ENCODE measurements around the gene SLC6A9. TPM values are rescaled to one million over a fixed set of nuclear protein-coding genes. Genes with fewer than 3 reads are reported as not detected.
A peak's percentile ranks its signal among the peaks of the same experiment; 100 is the strongest.

The SLC6A9 gene
- total and polyA plus RNA-seq, 8 donors, result 1.9 to 23.4 (median 4.4) TPM

DNA sequence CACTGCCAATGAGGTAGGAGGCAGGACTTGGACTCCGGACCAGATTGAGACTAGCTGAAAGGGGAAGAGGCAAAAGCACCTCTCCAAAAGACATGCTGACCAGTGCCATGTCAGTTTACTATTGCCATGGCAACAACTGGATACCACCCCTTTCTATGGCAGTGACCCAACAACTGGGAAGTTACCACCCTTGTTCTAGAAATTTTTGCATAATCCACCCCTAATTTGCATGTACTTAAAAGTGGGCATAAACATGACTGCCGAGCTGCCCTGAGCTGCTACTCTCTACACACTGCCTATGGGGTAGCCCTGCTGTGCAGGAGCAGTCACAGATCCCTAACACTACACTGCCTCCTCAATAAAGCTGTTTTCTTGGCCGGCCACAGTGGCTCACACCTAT is 19.0 kb upstream of the SLC6A9 start:
- FAIRE-seq (no peak), DNase-seq (no peak), ATAC-seq (no peak)
- TF ChIP-seq CTCF (IDR thresholded peaks at IDR 0.05), result no peak
- intact Hi-C loops (cut with DNase I), result no loop called here
- no peak overlapping the region for H3K4me3 ChIP-seq
- H3K27ac ChIP-seq, result no peak overlapping the region
- no peaks in the 10 kb centered on the region for H3K4me1 ChIP-seq
- H3K36me3 ChIP-seq, result no peaks in the 10 kb centered on the region
- H3K9me3 ChIP-seq, result no peaks in the 10 kb centered on the region
- WGBS, 2 donors, result 54 to 62% methylated on average over 3 of the region's 3 CpGs
- no peaks in the 10 kb centered on the region for H3K27me3 ChIP-seq

- H3K9me3 ChIP-seq, result no peaks in the 10 kb centered on the region
- H3K4me1 ChIP-seq, result no peaks in the 10 kb centered on the region
- no peak for ATAC-seq
- WGBS, 2 donors, result 48 to 76% methylated on average over 2 of the region's 2 CpGs
- no peaks in the 10 kb centered on the region for H3K36me3 ChIP-seq
- no peak for TF ChIP-seq CTCF (IDR thresholded peaks at IDR 0.05)
- H3K4me3 ChIP-seq, result no peak overlapping the region
- H3K27ac ChIP-seq, result no peak overlapping the region
- intact Hi-C loops (cut with DNase I), result no loop called here
- H3K27me3 ChIP-seq, result no peaks in the 10 kb centered on the region
- DNase-seq, result no peak
- FAIRE-seq, result no peak
These were observed 18.6 kb upstream of the SLC6A9 start for GRCh38 chr1:44049839-44050238.

GRCh38 chr1:44048532-44049215 is 17.4 kb upstream of the SLC6A9 start:
- Histone ChIP-seq H3K4me3 (no peak overlapping the region), H3K36me3 (no peaks in the 10 kb centered on the region), H3K27me3 (no peaks in the 10 kb centered on the region), H3K9me3 (no peaks in the 10 kb centered on the region), H3K4me1 (no peaks in the 10 kb centered on the region), H3K27ac (peak overlapping the region in 3 of 4 donors; percentile 10 to 59 (median 47))
- DNase-seq, result no peak
- intact Hi-C loops (cut with DNase I), result no loop called here
- ATAC-seq, result no peak
- WGBS, 2 donors, result 35 to 36% methylated on average over 3 of the region's 3 CpGs
- no peak for FAIRE-seq
- TF ChIP-seq CTCF (IDR thresholded peaks at IDR 0.05), result no peak

DNA sequence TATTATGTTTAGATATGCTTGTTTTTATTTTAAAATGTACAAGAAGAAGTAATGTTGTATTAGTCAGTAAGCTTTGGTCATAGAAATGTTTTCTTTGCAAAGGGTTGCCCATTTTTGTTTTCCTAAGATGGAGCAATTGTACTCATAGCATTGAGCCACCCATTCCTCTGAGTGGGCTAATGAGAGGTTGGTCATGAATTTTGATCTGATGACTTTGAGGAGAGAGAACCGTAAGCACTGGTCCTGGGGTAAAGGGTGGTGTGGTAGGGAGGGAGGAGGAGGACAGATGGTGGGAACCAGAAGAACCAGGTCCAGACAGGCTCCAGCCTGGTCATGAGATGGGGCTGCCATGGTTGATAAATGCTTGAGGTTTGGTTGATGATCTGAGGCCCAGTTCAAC is 15.9 kb upstream of the SLC6A9 start:
- intact Hi-C loops (cut with DNase I), result no loop called here

More for the DNA sequence above, 15.9 kb upstream of the SLC6A9 start:
- FAIRE-seq (no peak), DNase-seq (no peak), ATAC-seq (no peak)
- 42 to 67% methylated on average over 1 of the region's 1 CpG for WGBS, 2 donors
- Histone ChIP-seq H3K4me3 (no peak overlapping the region), H3K36me3 (no peaks in the 10 kb centered on the region), H3K27ac (peak overlapping the region in 1 of 4 donors; percentile 47), H3K4me1 (no peaks in the 10 kb centered on the region), H3K9me3 (no peaks in the 10 kb centered on the region), H3K27me3 (no peaks in the 10 kb centered on the region)
- no peak for TF ChIP-seq CTCF (IDR thresholded peaks at IDR 0.05)
